ENCODE data around the gene ZNF507. TPM values are rescaled to one million over a fixed set of nuclear protein-coding genes. Genes with fewer than 3 reads are reported as not detected.

The ZNF507 gene
- total RNA-seq, 4 donors from 2014 or later, result 10.5 to 37.4 (median 28.2) TPM

GRCh38 chr19:32397671-32398101, 52.3 kb downstream of the ZNF507 start:
- Histone ChIP-seq H3K36me3 (no peaks in the 10 kb centered on the region), H3K4me3 (no peak overlapping the region), H3K27ac (no peak overlapping the region), H3K9me3 (no peaks in the 10 kb centered on the region), H3K4me1 (no peaks in the 10 kb centered on the region), H3K27me3 (no peaks in the 10 kb centered on the region)
- DNase-seq, result no peak
- TF ChIP-seq POLR2A (IDR thresholded peaks at IDR 0.05) (no peak), CTCF (IDR thresholded peaks at IDR 0.05) (no peak)
- intact Hi-C loops (cut with DNase I; ENCODE audit: low total_unique reads), result no loop called here

- Histone ChIP-seq H3K27me3 (no peaks in the 10 kb centered on the region), H3K4me1 (no peaks in the 10 kb centered on the region), H3K4me3 (no peak overlapping the region), H3K36me3 (no peaks in the 10 kb centered on the region), H3K27ac (no peak overlapping the region), H3K9me3 (no peaks in the 10 kb centered on the region)
- no peak for TF ChIP-seq POLR2A (IDR thresholded peaks at IDR 0.05)
- no peak for TF ChIP-seq CTCF (IDR thresholded peaks at IDR 0.05)
- no peak for DNase-seq
- intact Hi-C loops (cut with DNase I; ENCODE audit: low total_unique reads), result no loop called here
Observed at GRCh38 chr19:32401992-32402391, 56.6 kb downstream of the ZNF507 start.

GRCh38 chr19:32403291-32403995, 58.0 kb downstream of the ZNF507 start:
- DNase-seq, result no peak
- intact Hi-C loops (cut with DNase I; ENCODE audit: low total_unique reads), result no loop called here
- Histone ChIP-seq H3K36me3 (no peaks in the 10 kb centered on the region), H3K4me3 (no peak overlapping the region), H3K4me1 (no peaks in the 10 kb centered on the region), H3K27ac (no peak overlapping the region), H3K9me3 (no peaks in the 10 kb centered on the region), H3K27me3 (no peaks in the 10 kb centered on the region)
- TF ChIP-seq CTCF (IDR thresholded peaks at IDR 0.05) (no peak), POLR2A (IDR thresholded peaks at IDR 0.05) (no peak)

GRCh38 chr19:32404213-32404932, 59.0 kb downstream of the ZNF507 start:
- Histone ChIP-seq H3K27me3 (no peaks in the 10 kb centered on the region), H3K9me3 (no peaks in the 10 kb centered on the region), H3K4me3 (peak overlapping the region; percentile 86 to 97), H3K36me3 (no peaks in the 10 kb centered on the region), H3K27ac (peak overlapping the region; percentile 99), H3K4me1 (no peaks in the 10 kb centered on the region)
- DNase-seq, result no peak
- intact Hi-C loops (cut with DNase I; ENCODE audit: low total_unique reads), result no loop called here
- TF ChIP-seq POLR2A (IDR thresholded peaks at IDR 0.05), result no peak
- no peak for TF ChIP-seq CTCF (IDR thresholded peaks at IDR 0.05)

GRCh38 chr19:32404933-32405430, 59.6 kb downstream of the ZNF507 start:
- H3K4me3 ChIP-seq, result peak overlapping the region; percentile 86 to 97
- no peaks in the 10 kb centered on the region for H3K36me3 ChIP-seq
- DNase-seq, result peak; percentile 56 to 66
- H3K27ac ChIP-seq, result peak overlapping the region; percentile 99
- intact Hi-C loops (cut with DNase I; ENCODE audit: low total_unique reads), result no loop called here
- TF ChIP-seq CTCF (IDR thresholded peaks at IDR 0.05), result peak in 1 of 4 experiments; percentile 9
- no peak for TF ChIP-seq POLR2A (IDR thresholded peaks at IDR 0.05)
- no peaks in the 10 kb centered on the region for H3K9me3 ChIP-seq
- no peaks in the 10 kb centered on the region for H3K4me1 ChIP-seq
- no peaks in the 10 kb centered on the region for H3K27me3 ChIP-seq
